Liver (tissue), 9 donors: Measurements from ENCODE around the gene HEXIM2. TPM values are rescaled to one million over a fixed set of nuclear protein-coding genes. Genes with fewer than 3 reads are reported as not detected.

Experiments used
- DNase-seq: peaks from one replicate; pipeline ENCODE4 v3.0.0-alpha.2; 2017; ENCODE audit warnings: low spot score
- H3K27ac ChIP-seq, 2 donors: one replicate each; pipeline ENCODE4 v1.7.0; 2013; ENCODE audit warnings: inconsistent platforms in 2 of 2, low read length in 2 of 2, control low read depth in 1 of 2, low read depth in 1 of 2, mild to moderate bottlenecking in 1 of 2
- H3K27me3 ChIP-seq, 4 donors: one replicate each; pipeline versions ENCODE4 v1.6.1 to v1.7.0; 2013; ENCODE audit warnings: low read length in 3 of 4, inconsistent platforms in 1 of 4, mild to moderate bottlenecking in 1 of 4, moderate library complexity in 1 of 4; ENCODE audit not compliant: control insufficient read depth in 4 of 4, insufficient read depth in 4 of 4
- H3K36me3 ChIP-seq, 4 donors: one replicate each; pipeline versions ENCODE4 v1.6.1 to v1.7.0; 2013; ENCODE audit warnings: low read length in 3 of 4, mild to moderate bottlenecking in 3 of 4, low read depth in 1 of 4, moderate library complexity in 1 of 4; ENCODE audit not compliant: control insufficient read depth in 4 of 4, insufficient read depth in 3 of 4
- H3K4me1 ChIP-seq, 4 donors: one replicate each; pipeline versions ENCODE4 v1.6.1 to v1.7.0; 2013; ENCODE audit warnings: low read length in 3 of 4, mild to moderate bottlenecking in 3 of 4, moderate library complexity in 1 of 4; ENCODE audit not compliant: control insufficient read depth in 4 of 4, insufficient read depth in 4 of 4
- H3K4me3 ChIP-seq, 3 donors: one replicate each; pipeline versions ENCODE4 v1.6.1 to v1.7.0; 2013; ENCODE audit warnings: low read length in 3 of 3, control low read depth in 1 of 3, low read depth in 1 of 3, mild to moderate bottlenecking in 1 of 3
- H3K9ac ChIP-seq, 2 donors: one replicate each; pipeline ENCODE4 v1.7.0; 2013; ENCODE audit warnings: low read length in 2 of 2, mild to moderate bottlenecking in 2 of 2, moderate library complexity in 2 of 2, control low read depth in 1 of 2, low read depth in 1 of 2
- H3K9me3 ChIP-seq, 4 donors: one replicate each; pipeline versions ENCODE4 v1.6.1 to v1.7.0; 2013; ENCODE audit warnings: low read length in 3 of 4; ENCODE audit not compliant: control insufficient read depth in 4 of 4
- ATF3 ChIP-seq: IDR thresholded peaks from 2 replicates; pipeline ENCODE4 v1.6.1; 2016; ENCODE audit warnings: antibody characterized with exemption
- CTCF ChIP-seq: fragments of 150-350 bp; IDR thresholded peaks from 2 replicates; pipeline ENCODE4 v1.5.1; 2017; ENCODE audit warnings: improper control_type of control experiment, low read depth, low read length; ENCODE audit not compliant: missing input control
- EGR1 ChIP-seq, 2 donors: IDR thresholded peaks; 2 replicates each; pipeline ENCODE4 v1.6.1; 2016 to 2018; ENCODE audit warnings: antibody characterized with exemption in 2 of 2, low read depth in 2 of 2
- FOXA1 ChIP-seq: IDR thresholded peaks from 2 replicates; pipeline ENCODE4 v1.6.1; 2016; ENCODE audit warnings: antibody characterized with exemption
- FOXA2 ChIP-seq: IDR thresholded peaks from 2 replicates; pipeline ENCODE4 v1.6.1; 2016; ENCODE audit warnings: antibody characterized with exemption
- GABPA ChIP-seq, 2 donors: IDR thresholded peaks in 1 of 2; conservative IDR thresholded peaks in 1 of 2; 2 replicates each; pipeline ENCODE4 v1.6.1; 2016; ENCODE audit warnings: antibody characterized with exemption in 2 of 2, mild to moderate bottlenecking in 1 of 2, moderate library complexity in 1 of 2
- HNF4A ChIP-seq, 2 donors: conservative IDR thresholded peaks; 2 replicates each; pipeline ENCODE4 v1.6.1; 2016; ENCODE audit warnings: antibody characterized with exemption in 2 of 2, mild to moderate bottlenecking in 2 of 2
- HNF4G ChIP-seq: IDR thresholded peaks from 2 replicates; pipeline ENCODE4 v1.6.1; 2016; ENCODE audit warnings: antibody characterized with exemption
- JUND ChIP-seq, 2 donors: IDR thresholded peaks; 2 replicates each; pipeline ENCODE4 v1.6.1; 2016; ENCODE audit warnings: antibody characterized with exemption in 2 of 2
- NR2F2 ChIP-seq: IDR thresholded peaks from 2 replicates; pipeline ENCODE4 v1.6.1; 2016; ENCODE audit warnings: antibody characterized with exemption
- RAD21 ChIP-seq, 2 donors: IDR thresholded peaks; 2 replicates each; pipeline ENCODE4 v1.6.1; 2016; ENCODE audit warnings: antibody characterized with exemption in 2 of 2, mild to moderate bottlenecking in 2 of 2
- RXRA ChIP-seq, 2 donors: IDR thresholded peaks; 2 replicates each; pipeline ENCODE4 v1.6.1; 2017 to 2018; ENCODE audit warnings: antibody characterized with exemption in 2 of 2, mild to moderate bottlenecking in 1 of 2
- SP1 ChIP-seq: IDR thresholded peaks from 2 replicates; pipeline ENCODE4 v1.6.1; 2018; ENCODE audit warnings: antibody characterized with exemption, mild to moderate bottlenecking
- TAF1 ChIP-seq: conservative IDR thresholded peaks from 2 replicates; pipeline ENCODE4 v1.6.1; 2016; ENCODE audit warnings: antibody characterized with exemption, mild to moderate bottlenecking
- YY1 ChIP-seq: IDR thresholded peaks from 2 replicates; pipeline ENCODE4 v1.6.1; 2016; ENCODE audit warnings: antibody characterized with exemption, mild to moderate bottlenecking
- ZBTB33 ChIP-seq: IDR thresholded peaks from 2 replicates; pipeline ENCODE4 v1.6.1; 2016; ENCODE audit warnings: antibody characterized with exemption
- WGBS: extraction: QIAGEN DNeasy Blood & Tissue Kit; methylation state at CpG from one replicate; pipeline ENCODE4 v1.1.7; 2013; 5-methylcytosine and 5-hydroxymethylcytosine counted together
- polyA plus RNA-seq, 2 donors: library from polyadenylated mRNA; stranded (reverse) in 1 of 2; unstranded in 1 of 2; fragments of 200-250 nt in 1 of 2; fragments of >200 nt in 1 of 2; fragmentation: Nextera tagmentation in 1 of 2; extraction: Ambion mirVana in 1 of 2; gene quantifications; one replicate each; pipeline versions ENCODE4 v1.2.1 to v1.2.3, GENCODE V29; 2013 to 2015
- total RNA-seq, 2 donors: library from RNA; depleted of rRNA; stranded (reverse); fragments of >200 nt; gene quantifications; one replicate each; pipeline ENCODE4 v1.2.3, GENCODE V29; 2014
- TF ChIP-seq, protein P1 (sequence below): IDR thresholded peaks from 2 replicates; pipeline ENCODE4 v1.6.1; 2016; ENCODE audit warnings: antibody characterized with exemption, mild to moderate bottlenecking
- TF ChIP-seq, protein P2 (sequence below): IDR thresholded peaks from 2 replicates; pipeline ENCODE4 v1.6.1; 2016; ENCODE audit warnings: antibody characterized with exemption
- donor health status: healthy.
- donor health status: healthy.
- donor health status: healthy.
- donor health status: healthy.
- donor health status: healthy.

HEXIM2 gene
- total and polyA plus RNA-seq, 4 donors: 3.5 to 10.7 (median 5.5) TPM

- Histone ChIP-seq H3K4me3 (peak within 1 kb of the TSS; percentile 67 to 79 (median 73)), H3K9me3 (no peaks in the 10 kb centered on the region), H3K36me3 (peaks cover 3 to 7% (median 4%) of the 10 kb centered on the region in 4 donors), H3K27me3 (no peaks in the 10 kb centered on the region), H3K9ac (peak within 1 kb of the TSS; percentile 63 to 80), H3K27ac (peak within 1 kb of the TSS; percentile 90 to 91), H3K4me1 (peaks cover 2 to 57% (median 37%) of the 10 kb centered on the region in 4 donors)
- peak; percentile 99 for DNase-seq
- WGBS: 5% methylated on average over 40 of the region's 40 CpGs
- TF ChIP-seq ZBTB33: no peak
- TF ChIP-seq CTCF: peak; percentile 100
- TF ChIP-seq JUND (IDR thresholded peaks at IDR 0.05): peak; percentile 32 to 53
- peak in 1 of 2 donors; percentile 22 for TF ChIP-seq GABPA (IDR thresholded peaks at IDR 0.05 in 1 of 2, conservative IDR thresholded peaks at IDR 0.05 in 1 of 2)
- peak; percentile 87 for TF ChIP-seq YY1
- peak; percentile 75 for TF ChIP-seq FOXA1
- TF ChIP-seq SP1: peak; percentile 99
- peak; percentile 99 to 100 for TF ChIP-seq RAD21 (IDR thresholded peaks at IDR 0.05)
- TF ChIP-seq FOXA2: peak; percentile 25
- TF ChIP-seq TAF1: no peak
- TF ChIP-seq, protein P1, sequence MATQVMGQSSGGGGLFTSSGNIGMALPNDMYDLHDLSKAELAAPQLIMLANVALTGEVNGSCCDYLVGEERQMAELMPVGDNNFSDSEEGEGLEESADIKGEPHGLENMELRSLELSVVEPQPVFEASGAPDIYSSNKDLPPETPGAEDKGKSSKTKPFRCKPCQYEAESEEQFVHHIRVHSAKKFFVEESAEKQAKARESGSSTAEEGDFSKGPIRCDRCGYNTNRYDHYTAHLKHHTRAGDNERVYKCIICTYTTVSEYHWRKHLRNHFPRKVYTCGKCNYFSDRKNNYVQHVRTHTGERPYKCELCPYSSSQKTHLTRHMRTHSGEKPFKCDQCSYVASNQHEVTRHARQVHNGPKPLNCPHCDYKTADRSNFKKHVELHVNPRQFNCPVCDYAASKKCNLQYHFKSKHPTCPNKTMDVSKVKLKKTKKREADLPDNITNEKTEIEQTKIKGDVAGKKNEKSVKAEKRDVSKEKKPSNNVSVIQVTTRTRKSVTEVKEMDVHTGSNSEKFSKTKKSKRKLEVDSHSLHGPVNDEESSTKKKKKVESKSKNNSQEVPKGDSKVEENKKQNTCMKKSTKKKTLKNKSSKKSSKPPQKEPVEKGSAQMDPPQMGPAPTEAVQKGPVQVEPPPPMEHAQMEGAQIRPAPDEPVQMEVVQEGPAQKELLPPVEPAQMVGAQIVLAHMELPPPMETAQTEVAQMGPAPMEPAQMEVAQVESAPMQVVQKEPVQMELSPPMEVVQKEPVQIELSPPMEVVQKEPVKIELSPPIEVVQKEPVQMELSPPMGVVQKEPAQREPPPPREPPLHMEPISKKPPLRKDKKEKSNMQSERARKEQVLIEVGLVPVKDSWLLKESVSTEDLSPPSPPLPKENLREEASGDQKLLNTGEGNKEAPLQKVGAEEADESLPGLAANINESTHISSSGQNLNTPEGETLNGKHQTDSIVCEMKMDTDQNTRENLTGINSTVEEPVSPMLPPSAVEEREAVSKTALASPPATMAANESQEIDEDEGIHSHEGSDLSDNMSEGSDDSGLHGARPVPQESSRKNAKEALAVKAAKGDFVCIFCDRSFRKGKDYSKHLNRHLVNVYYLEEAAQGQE: peak; percentile 76
- peak; percentile 59 for TF ChIP-seq HNF4G
- peak; percentile 80 for TF ChIP-seq NR2F2
- peak; percentile 33 for TF ChIP-seq ATF3
- TF ChIP-seq EGR1 (IDR thresholded peaks at IDR 0.05; ENCODE audit: low read depth in 2 of 2): no peak
- TF ChIP-seq HNF4A (conservative IDR thresholded peaks at IDR 0.05): peak; percentile 91 to 93
- TF ChIP-seq, protein P2, sequence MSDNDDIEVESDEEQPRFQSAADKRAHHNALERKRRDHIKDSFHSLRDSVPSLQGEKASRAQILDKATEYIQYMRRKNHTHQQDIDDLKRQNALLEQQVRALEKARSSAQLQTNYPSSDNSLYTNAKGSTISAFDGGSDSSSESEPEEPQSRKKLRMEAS: no peak
- TF ChIP-seq RXRA (IDR thresholded peaks at IDR 0.05): peak; percentile 84 to 87
Measured at GRCh38 chr17:45135192-45135977, 26.3 kb upstream of the HEXIM2 start, which contains the start of gene ACBD4. ACBD4 (plus strand) TSS chr17:45135687; CDS start chr17:45136145, 458 bp downstream.
